ENCODE measurements around the gene RTTN.
"Not testable (repeated sequence)": the region's sequence is repeated elsewhere in the genome, so short reads cannot be mapped to it uniquely, and the experiment has no call there.

RTTN gene

DNA sequence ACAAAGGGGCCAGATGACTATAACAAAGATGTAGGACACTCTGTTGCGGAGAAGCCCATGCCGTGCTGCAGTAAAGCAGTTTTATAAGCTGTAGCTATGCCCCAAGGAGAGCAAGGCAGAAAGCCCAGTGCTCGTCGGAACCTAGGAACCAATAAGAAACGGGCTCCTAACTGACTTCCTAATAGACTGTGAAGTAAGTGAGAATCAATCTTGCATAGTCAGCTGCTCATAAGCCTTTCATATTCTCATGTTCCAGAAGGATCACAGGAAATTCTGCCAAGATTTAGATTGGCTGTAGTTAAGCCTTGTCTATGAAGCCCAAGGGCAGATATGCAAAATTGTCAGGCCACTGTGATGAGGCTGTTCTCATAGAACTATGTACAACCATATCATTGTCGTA is 98.4 kb downstream of the RTTN start:
- Histone ChIP-seq H3K27ac (ENCODE audit: insufficient read depth in 1 of 2, low read depth in 1 of 2, low read length in 2 of 2, poor library complexity in 1 of 2, severe bottlenecking in 2 of 2) (no peak overlapping the region), H3K27me3 (replicated peaks in 2 of 5; ENCODE audit: control insufficient read depth in 4 of 5, insufficient read depth in 5 of 5, low read length in 4 of 5) (no peaks in the 10 kb centered on the region), H3K4me1 (ENCODE audit: control extremely low read depth in 1 of 4, control insufficient read depth in 4 of 4, insufficient read depth in 4 of 4, low read length in 3 of 4) (no peaks in the 10 kb centered on the region), H3K4me3 (ENCODE audit: control insufficient read depth in 1 of 7, extremely low read depth in 1 of 7, insufficient read depth in 4 of 7, low read depth in 2 of 7, low read length in 6 of 7) (no peak overlapping the region), H3K9me3 (ENCODE audit: control extremely low read depth in 1 of 5, control insufficient read depth in 4 of 5, insufficient read depth in 2 of 5, low read depth in 1 of 5, low read length in 4 of 5) (peaks cover 0 to 9% (median 0%) of the 10 kb centered on the region in 5 experiments), H3K36me3 (ENCODE audit: control insufficient read depth in 4 of 4, insufficient read depth in 4 of 4, low read length in 3 of 4) (peaks cover 6 to 53% (median 18%) of the 10 kb centered on the region in 4 experiments)
- 100% methylated on average over 5 of the region's 6 CpGs for WGBS (ENCODE audit: insufficient coverage)
- DNase-seq = no peak
- CTCF ChIA-PET = no interaction called here
- POLR2A ChIA-PET = no interaction called here

- POLR2A ChIA-PET; H3K27me3 ChIP-seq (replicated peaks in 2 of 5; ENCODE audit: control insufficient read depth in 4 of 5, insufficient read depth in 5 of 5, low read length in 4 of 5); DNase-seq; H3K4me3 ChIP-seq (ENCODE audit: control insufficient read depth in 1 of 7, extremely low read depth in 1 of 7, insufficient read depth in 4 of 7, low read depth in 2 of 7, low read length in 6 of 7); H3K4me1 ChIP-seq (ENCODE audit: control extremely low read depth in 1 of 4, control insufficient read depth in 4 of 4, insufficient read depth in 4 of 4, low read length in 3 of 4); H3K27ac ChIP-seq (ENCODE audit: insufficient read depth in 1 of 2, low read depth in 1 of 2, low read length in 2 of 2, poor library complexity in 1 of 2, severe bottlenecking in 2 of 2); CTCF ChIA-PET: not testable (repeated sequence)
- peaks cover 2 to 34% (median 12%) of the 10 kb centered on the region in 4 experiments for H3K36me3 ChIP-seq (ENCODE audit: control insufficient read depth in 4 of 4, insufficient read depth in 4 of 4, low read length in 3 of 4)
- H3K9me3 ChIP-seq (ENCODE audit: control extremely low read depth in 1 of 5, control insufficient read depth in 4 of 5, insufficient read depth in 2 of 5, low read depth in 1 of 5, low read length in 4 of 5) = peaks cover 0 to 11% (median 2%) of the 10 kb centered on the region in 5 experiments
- 94% methylated on average over 22 of the region's 22 CpGs for WGBS (ENCODE audit: insufficient coverage)
These were observed 102.6 kb downstream of the RTTN start for GRCh38 chr18:70102854-70103253.

- H3K4me3 ChIP-seq (ENCODE audit: control insufficient read depth in 1 of 7, extremely low read depth in 1 of 7, insufficient read depth in 4 of 7, low read depth in 2 of 7, low read length in 6 of 7) = no peak overlapping the region
- no CpG with 5 or more reads among the region's 1 CpG for WGBS (ENCODE audit: insufficient coverage)
- peaks cover 0 to 17% (median 8%) of the 10 kb centered on the region in 4 experiments for H3K36me3 ChIP-seq (ENCODE audit: control insufficient read depth in 4 of 4, insufficient read depth in 4 of 4, low read length in 3 of 4)
- CTCF ChIA-PET = no interaction called here
- H3K4me1 ChIP-seq (ENCODE audit: control extremely low read depth in 1 of 4, control insufficient read depth in 4 of 4, insufficient read depth in 4 of 4, low read length in 3 of 4) = no peaks in the 10 kb centered on the region
- POLR2A ChIA-PET = no interaction called here
- H3K27me3 ChIP-seq (replicated peaks in 2 of 5; ENCODE audit: control insufficient read depth in 4 of 5, insufficient read depth in 5 of 5, low read length in 4 of 5) = no peaks in the 10 kb centered on the region
- DNase-seq = no peak
- no peaks in the 10 kb centered on the region for H3K9me3 ChIP-seq (ENCODE audit: control extremely low read depth in 1 of 5, control insufficient read depth in 4 of 5, insufficient read depth in 2 of 5, low read depth in 1 of 5, low read length in 4 of 5)
- no peak overlapping the region for H3K27ac ChIP-seq (ENCODE audit: insufficient read depth in 1 of 2, low read depth in 1 of 2, low read length in 2 of 2, poor library complexity in 1 of 2, severe bottlenecking in 2 of 2)
These were observed 115.6 kb downstream of the RTTN start for GRCh38 chr18:70089858-70090257.

DNA sequence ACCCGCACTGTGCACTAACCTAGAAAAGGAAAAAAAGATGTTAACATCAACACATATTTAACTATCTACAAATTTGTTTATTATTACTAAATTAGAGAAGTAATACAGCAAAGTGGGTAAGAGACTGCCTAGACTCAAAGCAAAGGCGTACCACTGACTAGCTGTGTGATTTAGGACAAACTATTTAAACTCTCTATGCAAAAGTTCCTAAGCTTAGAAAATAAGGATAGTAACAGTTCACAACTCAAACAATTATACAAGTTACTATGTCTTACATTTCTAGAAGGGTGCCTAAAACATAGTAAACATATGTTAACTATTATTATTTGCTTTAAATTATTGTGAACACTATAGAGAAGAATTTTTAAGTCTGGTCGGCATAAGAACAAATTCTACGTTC is 119.4 kb downstream of the RTTN start:
- no peak for DNase-seq
- WGBS (ENCODE audit: insufficient coverage) = no CpG with 5 or more reads among the region's 4 CpGs
- no peaks in the 10 kb centered on the region for H3K9me3 ChIP-seq (ENCODE audit: control extremely low read depth in 1 of 5, control insufficient read depth in 4 of 5, insufficient read depth in 2 of 5, low read depth in 1 of 5, low read length in 4 of 5)
- ChIA-PET CTCF (interaction anchor here (0.9 to 1.7 kb wide), 7 partner anchors 11 to 1236 kb away, joined by 3 to 6 read pairs (median 4); no protein-coding TSS in a partner anchor), POLR2A (interaction anchor here (0.6 kb wide), 1 partner anchor 612 kb away, joined by 4 read pairs; no protein-coding TSS in a partner anchor)
- H3K27me3 ChIP-seq (replicated peaks in 2 of 5; ENCODE audit: control insufficient read depth in 4 of 5, insufficient read depth in 5 of 5, low read length in 4 of 5) = no peaks in the 10 kb centered on the region
- no peak overlapping the region for H3K27ac ChIP-seq (ENCODE audit: insufficient read depth in 1 of 2, low read depth in 1 of 2, low read length in 2 of 2, poor library complexity in 1 of 2, severe bottlenecking in 2 of 2)
- no peak overlapping the region for H3K4me3 ChIP-seq (ENCODE audit: control insufficient read depth in 1 of 7, extremely low read depth in 1 of 7, insufficient read depth in 4 of 7, low read depth in 2 of 7, low read length in 6 of 7)
- no peaks in the 10 kb centered on the region for H3K4me1 ChIP-seq (ENCODE audit: control extremely low read depth in 1 of 4, control insufficient read depth in 4 of 4, insufficient read depth in 4 of 4, low read length in 3 of 4)
- H3K36me3 ChIP-seq (ENCODE audit: control insufficient read depth in 4 of 4, insufficient read depth in 4 of 4, low read length in 3 of 4) = peaks cover 0 to 20% (median 5%) of the 10 kb centered on the region in 4 experiments

DNA sequence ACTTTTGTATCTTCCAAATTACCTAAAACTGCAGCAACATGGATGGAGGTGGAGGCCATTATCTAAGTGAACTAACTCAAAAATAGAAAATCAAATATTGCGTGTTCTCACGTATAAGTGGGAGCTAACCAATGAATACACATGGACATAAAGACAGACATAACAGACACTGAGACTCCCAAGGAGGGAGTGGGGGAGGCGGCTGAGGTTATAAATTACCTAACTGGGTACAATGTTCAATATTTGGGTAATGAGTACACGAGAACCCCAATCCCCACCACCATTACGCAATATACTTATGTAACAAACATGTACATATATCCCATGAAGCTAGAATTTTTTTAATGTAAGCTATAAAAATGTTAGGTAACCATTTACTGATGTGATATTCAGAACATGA is 119.8 kb downstream of the RTTN start:
- ChIA-PET POLR2A (interaction anchor here (0.6 kb wide), 1 partner anchor 612 kb away, joined by 4 read pairs; no protein-coding TSS in a partner anchor), CTCF (interaction anchor here (0.9 to 1.7 kb wide), 4 partner anchors 10 to 1235 kb away, joined by 3 to 6 read pairs (median 5); no protein-coding TSS in a partner anchor)
- DNase-seq = no peak
- Histone ChIP-seq H3K36me3 (ENCODE audit: control insufficient read depth in 4 of 4, insufficient read depth in 4 of 4, low read length in 3 of 4) (peaks cover 0 to 20% (median 5%) of the 10 kb centered on the region in 4 experiments), H3K4me1 (ENCODE audit: control extremely low read depth in 1 of 4, control insufficient read depth in 4 of 4, insufficient read depth in 4 of 4, low read length in 3 of 4) (no peaks in the 10 kb centered on the region), H3K9me3 (ENCODE audit: control extremely low read depth in 1 of 5, control insufficient read depth in 4 of 5, insufficient read depth in 2 of 5, low read depth in 1 of 5, low read length in 4 of 5) (no peaks in the 10 kb centered on the region), H3K27me3 (replicated peaks in 2 of 5; ENCODE audit: control insufficient read depth in 4 of 5, insufficient read depth in 5 of 5, low read length in 4 of 5) (no peaks in the 10 kb centered on the region), H3K4me3 (ENCODE audit: control insufficient read depth in 1 of 7, extremely low read depth in 1 of 7, insufficient read depth in 4 of 7, low read depth in 2 of 7, low read length in 6 of 7) (no peak overlapping the region), H3K27ac (ENCODE audit: insufficient read depth in 1 of 2, low read depth in 1 of 2, low read length in 2 of 2, poor library complexity in 1 of 2, severe bottlenecking in 2 of 2) (no peak overlapping the region)
- no CpG with 5 or more reads among the region's 5 CpGs for WGBS (ENCODE audit: insufficient coverage)

- Histone ChIP-seq H3K27me3 (replicated peaks in 2 of 5; ENCODE audit: control insufficient read depth in 4 of 5, insufficient read depth in 5 of 5, low read length in 4 of 5) (no peaks in the 10 kb centered on the region), H3K4me1 (ENCODE audit: control extremely low read depth in 1 of 4, control insufficient read depth in 4 of 4, insufficient read depth in 4 of 4, low read length in 3 of 4) (no peaks in the 10 kb centered on the region), H3K27ac (ENCODE audit: insufficient read depth in 1 of 2, low read depth in 1 of 2, low read length in 2 of 2, poor library complexity in 1 of 2, severe bottlenecking in 2 of 2) (no peak overlapping the region), H3K4me3 (ENCODE audit: control insufficient read depth in 1 of 7, extremely low read depth in 1 of 7, insufficient read depth in 4 of 7, low read depth in 2 of 7, low read length in 6 of 7) (no peak overlapping the region), H3K9me3 (ENCODE audit: control extremely low read depth in 1 of 5, control insufficient read depth in 4 of 5, insufficient read depth in 2 of 5, low read depth in 1 of 5, low read length in 4 of 5) (no peaks in the 10 kb centered on the region), H3K36me3 (ENCODE audit: control insufficient read depth in 4 of 4, insufficient read depth in 4 of 4, low read length in 3 of 4) (peaks cover 0 to 11% (median 5%) of the 10 kb centered on the region in 4 experiments)
- DNase-seq = no peak
- POLR2A ChIA-PET = no interaction called here
- no CpG with 5 or more reads among the region's 2 CpGs for WGBS (ENCODE audit: insufficient coverage)
- CTCF ChIA-PET = no interaction called here
These were observed 123.1 kb downstream of the RTTN start for GRCh38 chr18:70082430-70082829.

DNA sequence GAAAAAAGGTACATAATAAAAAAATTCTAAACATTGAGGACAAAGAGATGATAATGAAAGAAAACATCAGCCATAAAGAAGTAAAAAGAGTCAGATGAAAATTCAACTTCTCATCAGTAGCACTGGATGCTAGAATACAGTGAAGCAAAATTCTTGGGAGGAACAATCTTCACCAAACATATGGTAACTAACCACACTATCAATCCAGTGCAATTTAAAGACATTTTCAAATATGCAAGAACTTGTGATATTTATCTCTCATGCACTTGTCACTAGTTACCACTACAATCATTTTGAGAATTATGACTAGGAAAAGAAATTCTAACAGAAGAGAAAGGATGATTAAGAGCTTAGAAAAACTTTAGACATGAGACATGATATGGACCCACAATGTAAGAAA is 127.4 kb downstream of the RTTN start:
- Histone ChIP-seq H3K27me3 (replicated peaks in 2 of 5; ENCODE audit: control insufficient read depth in 4 of 5, insufficient read depth in 5 of 5, low read length in 4 of 5) (no peaks in the 10 kb centered on the region), H3K9me3 (ENCODE audit: control extremely low read depth in 1 of 5, control insufficient read depth in 4 of 5, insufficient read depth in 2 of 5, low read depth in 1 of 5, low read length in 4 of 5) (no peaks in the 10 kb centered on the region), H3K4me1 (ENCODE audit: control extremely low read depth in 1 of 4, control insufficient read depth in 4 of 4, insufficient read depth in 4 of 4, low read length in 3 of 4) (no peaks in the 10 kb centered on the region), H3K4me3 (ENCODE audit: control insufficient read depth in 1 of 7, extremely low read depth in 1 of 7, insufficient read depth in 4 of 7, low read depth in 2 of 7, low read length in 6 of 7) (no peak overlapping the region), H3K27ac (ENCODE audit: insufficient read depth in 1 of 2, low read depth in 1 of 2, low read length in 2 of 2, poor library complexity in 1 of 2, severe bottlenecking in 2 of 2) (no peak overlapping the region), H3K36me3 (ENCODE audit: control insufficient read depth in 4 of 4, insufficient read depth in 4 of 4, low read length in 3 of 4) (peaks cover 0 to 10% (median 5%) of the 10 kb centered on the region in 4 experiments)
- POLR2A ChIA-PET = no interaction called here
- DNase-seq = peak in 2 of 3 donors; percentile 11 to 48
- CTCF ChIA-PET = interaction anchor here (0.7 to 1.5 kb wide), 2 partner anchors 11 to 1230 kb away, joined by 3 read pairs; no protein-coding TSS in a partner anchor

Measured in common myeloid progenitor, CD34-positive (primary cell).